ENCODE results near the gene GLB1L3.

DNA sequence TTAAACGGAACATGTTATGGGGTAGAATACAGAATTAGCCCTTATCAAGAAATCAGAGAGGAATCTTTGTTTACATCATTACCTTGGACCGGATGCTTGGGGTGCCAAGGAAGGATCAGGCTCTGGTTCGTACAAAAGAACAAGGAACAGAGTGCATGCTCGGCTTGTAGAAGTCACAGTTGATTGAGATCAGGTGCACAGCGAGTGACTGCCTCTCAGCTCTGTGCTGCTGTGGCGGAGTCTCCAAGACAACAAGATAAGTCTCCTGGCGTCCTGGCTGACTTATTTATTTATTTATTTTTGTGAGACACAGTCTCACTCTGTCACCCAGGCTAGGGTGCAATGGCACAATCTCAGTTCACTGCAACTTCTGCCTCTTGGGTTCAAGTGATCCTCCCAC, 87.4 kb downstream of the GLB1L3 start:
- TF ChIP-seq CTCF (IDR thresholded peaks at IDR 0.05; ENCODE audit: insufficient read depth, low read length, poor library complexity, severe bottlenecking) (no peak), EZH2phosphoT487 (conservative IDR thresholded peaks at IDR 0.05; ENCODE audit: low read length) (no peak)
